Dermis lymphatic vessel endothelial cell (primary cell): Measurements from ENCODE around the gene SP3. TPM values are rescaled to one million over a fixed set of nuclear protein-coding genes. Genes with fewer than 3 reads are reported as not detected.

Experiments used
- total RNA-seq: library from RNA; depleted of rRNA; stranded (reverse); fragments of >200 nt; gene quantifications from 2 replicates; pipeline ENCODE4 v1.2.1, GENCODE V29; 2014

Gene SP3
- total RNA-seq, result 86.0 and 108 TPM in 2 replicates

GRCh38 chr2:173965372-173966025 lies at the start of gene SP3:
Gene SP3, minus strand, starts transcription at chr2:173965373. Its CDS starts 202 bp downstream, at chr2:173965171.

